HG03460 (cell line): ENCODE results near the gene FAM234B.

Source experiments
- ATAC-seq: cut with Tn5 transposase; IDR thresholded peaks from one replicate; pipeline ENCODE4 v1.9.1; 2021; ENCODE audit not compliant: unreplicated experiment

FAM234B gene

DNA sequence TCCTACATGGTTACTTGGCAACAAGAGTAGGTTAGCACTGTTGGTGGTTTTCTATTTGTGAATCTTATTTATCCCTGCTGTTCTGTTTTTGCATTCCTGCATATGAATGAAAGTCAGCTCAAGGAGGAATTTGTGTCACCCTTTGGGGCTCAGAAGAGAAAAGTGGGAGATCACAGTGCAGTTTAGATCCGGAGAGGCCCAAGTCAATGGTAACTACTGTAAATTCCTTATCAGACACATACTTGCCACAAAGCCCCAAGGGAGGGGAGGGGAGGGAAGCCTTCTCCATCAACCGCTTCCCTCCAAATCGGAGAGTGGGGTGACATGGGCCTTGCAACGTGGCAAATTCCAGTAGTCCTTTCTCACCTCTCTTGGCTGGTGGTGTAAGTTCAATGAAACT is 44.3 kb downstream of the FAM234B start:
- no peak for ATAC-seq

DNA sequence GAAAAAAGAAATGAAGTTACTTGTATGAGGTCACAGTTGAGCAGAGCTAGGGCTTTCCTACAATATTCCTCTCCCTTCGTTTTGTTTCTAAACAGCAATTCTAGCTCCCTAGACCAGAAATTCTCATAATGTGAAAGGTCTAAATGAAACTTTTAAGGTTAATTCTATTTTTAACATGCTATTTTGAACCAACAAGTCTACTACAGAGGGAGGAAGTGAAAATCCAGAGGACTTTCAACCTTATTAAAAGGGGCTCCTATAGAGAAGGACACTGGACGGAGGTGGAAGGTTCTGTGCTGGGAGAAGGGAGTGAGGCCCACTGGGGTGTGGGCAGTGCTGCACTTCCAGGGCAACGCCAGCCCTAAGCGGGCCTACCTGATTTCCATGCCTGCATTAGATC is 45.9 kb downstream of the FAM234B start:
- no peak for ATAC-seq

DNA sequence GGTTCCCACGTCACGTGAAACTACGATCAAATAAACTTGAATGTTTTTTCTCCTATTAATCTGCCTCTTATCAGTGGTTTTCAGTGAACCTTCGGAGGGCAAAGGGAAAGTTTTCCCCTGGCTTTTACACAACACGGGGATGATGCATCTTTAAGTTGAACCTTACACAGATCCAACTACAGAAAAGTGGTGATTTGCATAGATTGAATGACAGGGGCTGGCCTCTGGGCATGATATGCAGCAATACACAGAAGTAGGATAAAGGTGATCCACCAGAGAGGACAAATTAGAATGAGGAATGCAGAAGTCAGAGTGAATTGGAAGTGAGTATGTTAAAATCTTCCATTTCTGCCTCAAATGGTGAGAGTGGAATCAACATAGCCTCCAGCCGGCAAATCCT is 47.7 kb downstream of the FAM234B start:
- ATAC-seq: no peak

DNA sequence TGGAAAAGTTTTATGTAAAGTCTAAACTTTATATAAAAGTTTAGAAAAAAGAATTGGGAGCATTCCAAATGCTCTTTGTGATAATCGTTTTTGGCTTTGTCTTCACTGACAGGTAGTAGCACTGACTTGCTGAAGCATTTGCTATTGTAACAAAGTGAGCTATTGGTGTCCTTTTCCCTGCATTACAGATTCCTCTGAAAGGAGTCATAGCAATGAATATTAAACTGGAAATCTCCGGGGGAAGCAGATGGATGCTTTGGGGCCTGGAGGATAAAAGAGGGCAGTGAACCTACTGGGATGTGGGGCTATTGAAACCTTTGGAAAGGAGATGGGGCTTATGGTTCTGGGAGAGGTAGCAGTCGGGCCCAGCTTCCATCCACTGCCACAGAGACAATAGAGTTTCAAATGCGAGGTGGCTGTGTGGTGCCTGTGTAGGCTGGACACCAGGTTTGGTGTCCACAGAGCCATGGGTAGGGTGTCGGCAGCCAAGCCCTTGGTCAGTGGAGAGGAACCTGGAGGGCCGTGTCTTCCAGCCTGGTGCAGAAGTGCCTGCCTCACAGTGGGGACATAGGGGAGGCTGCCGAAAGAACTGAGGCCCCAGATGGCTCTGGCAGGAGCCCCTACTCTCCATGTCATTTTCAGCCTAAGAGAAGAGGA is 49.1 kb downstream of the FAM234B start:
- ATAC-seq: no peak

DNA sequence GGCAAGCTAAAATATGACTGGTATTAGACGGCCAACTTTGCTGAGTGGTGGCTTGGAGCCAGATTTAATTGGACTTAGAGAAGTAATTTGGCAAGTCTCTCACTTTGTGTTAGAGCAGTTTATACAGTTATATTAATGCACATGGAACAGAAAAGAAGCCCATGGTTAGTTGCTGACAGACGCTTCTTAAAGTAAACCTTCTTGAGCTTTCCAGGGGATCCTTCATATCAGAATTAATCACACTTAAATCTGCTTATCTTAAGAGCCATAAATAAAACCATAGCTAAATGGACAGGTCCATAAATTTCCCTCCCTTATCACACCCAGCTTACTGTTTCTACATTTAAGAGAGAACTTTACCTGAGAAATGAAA is 49.7 kb downstream of the FAM234B start:
- ATAC-seq: no peak

DNA sequence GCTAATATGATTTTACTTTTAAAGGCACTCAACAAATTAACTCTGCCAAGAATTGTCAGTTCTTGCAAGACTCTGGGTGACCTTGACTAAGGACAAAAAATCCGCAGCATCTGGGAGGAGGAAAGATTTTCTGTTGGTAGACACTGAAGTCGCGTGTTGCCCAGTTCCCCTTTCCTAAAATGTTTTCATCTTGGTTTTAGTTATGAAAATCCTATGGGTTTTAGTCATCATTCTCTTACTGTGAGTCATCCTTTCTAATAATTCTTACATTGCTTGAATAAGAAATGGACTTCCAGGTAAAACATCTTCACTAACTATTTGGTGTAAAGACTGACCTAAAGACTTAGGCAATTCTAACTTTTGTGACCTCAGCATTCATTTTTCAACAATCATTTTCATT is 50.2 kb downstream of the FAM234B start:
- no peak for ATAC-seq

DNA sequence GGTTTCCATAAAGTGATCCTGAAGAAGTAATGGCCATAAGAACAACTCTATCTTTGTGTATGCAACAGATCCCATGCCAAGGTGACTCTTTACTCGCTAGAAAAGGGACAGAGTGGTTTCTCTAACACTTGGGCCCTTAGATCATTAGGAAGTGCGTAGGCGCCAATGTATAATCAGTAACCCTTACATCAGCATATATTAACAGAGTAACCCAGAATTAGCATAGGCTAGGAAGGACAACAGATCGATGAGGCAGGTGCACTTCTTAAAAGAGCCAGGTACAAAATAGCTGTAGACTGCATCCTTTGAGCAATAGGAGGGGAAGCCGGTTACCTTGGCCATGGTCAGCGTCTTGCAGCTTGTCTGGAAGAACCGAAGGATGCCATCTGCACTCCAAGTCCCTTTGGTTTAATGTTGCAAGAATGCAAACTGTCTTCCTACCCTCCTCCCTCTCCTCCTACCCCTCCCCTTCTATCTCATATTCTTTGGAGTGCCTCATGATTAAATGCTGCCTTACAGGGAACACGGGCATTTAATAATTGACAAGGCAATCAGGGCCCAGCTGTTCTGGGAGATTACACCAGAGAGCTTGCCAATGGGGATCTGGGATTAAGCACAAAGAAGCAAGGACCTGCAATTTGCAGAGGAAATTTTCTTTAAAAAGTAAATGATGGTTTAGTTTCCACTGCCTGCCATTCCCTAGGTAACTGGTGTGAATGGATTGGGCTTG is 51.2 kb downstream of the FAM234B start:
- no peak for ATAC-seq

DNA sequence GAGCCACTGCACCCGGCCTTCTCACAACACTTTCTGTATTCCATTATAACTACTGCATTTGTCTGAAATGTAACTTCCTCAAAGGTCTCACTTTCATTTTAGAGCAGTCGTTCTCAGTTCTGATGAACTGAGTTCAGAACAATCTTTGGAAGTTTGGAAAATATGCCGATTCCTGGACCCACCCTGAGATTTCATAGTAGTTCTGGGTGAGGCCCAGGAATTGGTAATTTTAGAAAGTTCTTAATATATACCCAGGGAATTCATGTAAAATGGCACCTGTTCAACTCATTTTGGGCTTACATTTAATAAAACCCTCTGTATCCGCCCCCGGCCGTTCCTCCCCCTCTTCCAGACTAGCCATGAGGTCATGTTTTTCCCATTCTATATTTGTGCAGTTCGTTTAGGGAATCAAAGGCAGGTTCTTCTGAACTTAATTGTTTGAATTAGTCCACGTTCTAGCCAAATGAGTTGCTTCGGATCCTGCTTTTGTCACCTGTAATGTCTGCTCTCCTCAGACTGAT is 53.4 kb downstream of the FAM234B start:
- ATAC-seq: no peak

DNA sequence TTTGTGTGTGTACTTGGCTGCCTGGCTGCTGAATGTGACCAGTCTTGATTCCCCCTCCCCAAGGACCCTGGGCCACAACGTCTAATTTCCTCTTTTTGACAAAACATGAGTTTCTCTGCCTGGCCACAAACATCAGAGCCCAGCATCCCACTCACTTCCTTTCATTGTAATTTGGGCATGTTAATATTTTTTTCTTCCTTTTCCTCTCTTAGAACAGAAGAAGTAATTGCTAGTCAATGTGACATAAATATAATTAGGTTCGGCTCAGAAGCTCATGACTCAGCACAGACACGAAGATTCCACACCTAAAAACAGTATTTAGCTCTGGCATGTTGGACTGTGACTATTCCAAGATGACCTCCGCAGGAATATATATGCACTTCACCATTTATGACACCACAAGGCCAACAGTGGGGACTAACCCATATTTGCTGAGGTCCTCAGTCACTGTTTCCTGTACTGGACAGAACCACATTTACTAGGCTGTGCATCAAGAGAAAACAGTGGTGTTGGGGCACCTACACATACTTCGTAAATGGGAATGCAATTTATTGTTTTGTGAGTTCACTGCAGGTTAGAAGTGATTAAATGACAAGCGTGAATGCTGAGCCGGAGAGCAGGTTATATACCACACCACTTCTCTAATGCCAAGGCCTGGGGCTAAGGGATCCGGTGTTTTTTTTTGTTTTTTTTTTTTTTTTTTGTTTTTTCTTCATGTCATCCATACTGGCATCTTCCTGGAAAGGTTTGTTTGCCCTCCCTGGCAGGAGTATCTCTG is 55.1 kb downstream of the FAM234B start:
- ATAC-seq: no peak

DNA sequence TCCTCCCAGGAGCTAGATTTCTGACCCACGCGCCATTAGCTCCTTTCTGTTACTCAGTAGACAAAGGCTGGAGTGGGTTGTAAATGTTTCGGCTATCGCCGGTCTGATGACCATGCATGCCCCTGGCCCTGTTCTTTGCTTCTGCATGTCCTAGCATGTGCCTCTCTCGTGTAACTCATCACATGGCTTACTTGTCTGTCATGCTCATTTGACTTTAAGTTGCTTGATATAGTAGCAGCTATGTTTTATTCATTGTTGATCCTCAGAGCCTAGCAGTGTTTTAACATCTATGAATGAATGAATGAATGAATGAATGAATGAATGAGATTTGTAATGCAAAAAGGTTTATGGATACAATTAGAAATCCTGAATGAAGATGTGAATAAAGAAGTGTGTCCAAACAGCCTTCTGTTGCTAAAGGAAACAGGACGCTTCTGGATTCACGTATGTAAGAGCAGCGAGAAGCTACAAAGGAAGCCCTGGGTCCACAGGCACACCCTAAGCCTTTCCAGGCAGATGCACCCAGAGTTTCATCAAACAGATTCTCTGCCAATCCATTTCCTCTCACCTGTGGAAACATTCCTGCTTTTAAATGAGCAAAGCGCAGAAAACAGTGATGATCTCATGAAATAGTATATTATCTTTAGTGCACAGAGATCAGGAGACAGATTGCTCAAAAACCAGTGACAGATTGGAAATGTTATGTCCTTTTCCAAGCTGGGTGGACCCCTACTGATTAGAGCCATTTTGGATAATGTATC is 55.8 kb downstream of the FAM234B start:
- ATAC-seq: no peak

DNA sequence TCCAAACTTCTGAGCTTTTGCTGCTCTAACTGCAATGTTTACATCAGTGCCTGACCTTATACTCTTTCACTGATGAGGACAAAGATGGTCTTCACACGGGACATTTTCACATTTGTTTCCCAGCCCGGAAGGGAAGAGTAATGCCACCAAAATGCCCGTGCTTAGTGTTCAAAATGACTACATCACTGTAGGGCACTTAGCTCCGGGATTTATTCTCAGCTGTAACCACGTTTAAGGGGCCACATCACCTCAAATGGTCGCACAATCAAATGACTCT is 56.4 kb downstream of the FAM234B start:
- ATAC-seq: no peak

DNA sequence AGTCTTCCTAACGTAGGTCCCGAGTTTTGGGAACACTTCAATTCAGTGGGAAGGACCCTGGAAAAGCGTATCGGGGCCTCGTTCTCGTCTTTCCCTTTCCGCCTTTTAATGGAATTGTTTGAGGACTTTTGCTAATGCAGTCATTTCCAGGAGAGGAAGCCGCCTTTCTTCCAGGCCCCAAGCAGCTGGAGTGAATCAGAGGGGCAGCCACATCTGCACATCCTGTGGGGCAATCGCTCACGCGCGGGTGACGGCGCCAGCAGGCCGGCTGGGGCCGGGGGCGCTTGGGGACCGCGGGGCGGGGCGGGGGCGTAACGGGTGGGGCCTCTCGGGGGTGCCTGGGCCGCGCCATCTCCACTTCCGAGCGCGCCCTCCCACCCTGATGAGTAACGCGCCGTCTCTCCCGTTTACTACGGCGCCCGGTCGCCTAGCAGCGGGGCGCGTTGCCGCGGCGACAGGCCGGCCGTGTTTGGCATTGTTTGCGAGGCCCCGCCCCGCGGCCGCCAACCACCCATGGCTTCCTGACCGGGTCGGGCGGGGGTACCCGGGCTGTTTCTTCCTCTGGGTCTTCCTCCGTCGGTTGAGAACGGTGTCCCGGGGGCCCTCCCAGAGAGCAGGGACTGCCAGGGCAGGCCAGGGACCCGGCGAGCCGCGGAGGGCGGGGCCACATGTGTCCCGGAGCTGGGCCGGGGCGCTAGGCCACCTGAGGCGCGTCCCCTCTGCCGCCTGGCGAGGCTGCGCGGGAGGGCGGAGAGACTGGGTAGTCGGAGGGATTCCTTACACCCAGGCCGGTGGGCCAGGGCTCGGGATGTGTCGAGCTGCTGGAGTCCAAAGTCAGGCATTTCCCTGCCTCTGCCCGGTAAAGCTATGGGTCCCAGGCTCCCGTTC is 56.9 kb downstream of the FAM234B start:
- peak; percentile 72 for ATAC-seq

DNA sequence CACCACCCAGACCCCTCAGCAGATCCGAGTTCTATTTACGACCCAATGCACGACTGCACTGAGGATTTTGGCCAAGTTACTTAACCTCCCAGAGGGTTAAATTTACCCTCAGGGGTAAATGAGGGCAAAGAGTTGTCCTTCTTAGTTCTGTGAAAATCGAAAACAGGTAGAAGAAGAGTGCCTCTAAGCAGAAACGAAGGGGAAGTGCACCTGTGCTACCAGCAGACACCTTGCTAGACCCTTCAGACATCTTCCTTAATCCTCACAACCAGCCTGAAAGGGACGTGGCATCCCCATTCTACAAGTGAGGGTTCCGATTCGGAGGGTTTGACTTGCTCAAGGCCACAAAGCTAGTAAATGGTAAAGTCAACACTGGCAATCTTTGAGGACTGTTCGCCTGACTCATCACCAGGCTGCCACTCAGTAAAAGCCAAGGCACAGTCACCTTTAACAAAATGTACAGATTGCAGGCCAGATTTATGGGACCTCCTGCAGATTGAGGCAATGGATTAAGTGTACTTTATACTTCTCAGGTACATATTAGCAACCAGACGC is 57.7 kb downstream of the FAM234B start:
- ATAC-seq: no peak

DNA sequence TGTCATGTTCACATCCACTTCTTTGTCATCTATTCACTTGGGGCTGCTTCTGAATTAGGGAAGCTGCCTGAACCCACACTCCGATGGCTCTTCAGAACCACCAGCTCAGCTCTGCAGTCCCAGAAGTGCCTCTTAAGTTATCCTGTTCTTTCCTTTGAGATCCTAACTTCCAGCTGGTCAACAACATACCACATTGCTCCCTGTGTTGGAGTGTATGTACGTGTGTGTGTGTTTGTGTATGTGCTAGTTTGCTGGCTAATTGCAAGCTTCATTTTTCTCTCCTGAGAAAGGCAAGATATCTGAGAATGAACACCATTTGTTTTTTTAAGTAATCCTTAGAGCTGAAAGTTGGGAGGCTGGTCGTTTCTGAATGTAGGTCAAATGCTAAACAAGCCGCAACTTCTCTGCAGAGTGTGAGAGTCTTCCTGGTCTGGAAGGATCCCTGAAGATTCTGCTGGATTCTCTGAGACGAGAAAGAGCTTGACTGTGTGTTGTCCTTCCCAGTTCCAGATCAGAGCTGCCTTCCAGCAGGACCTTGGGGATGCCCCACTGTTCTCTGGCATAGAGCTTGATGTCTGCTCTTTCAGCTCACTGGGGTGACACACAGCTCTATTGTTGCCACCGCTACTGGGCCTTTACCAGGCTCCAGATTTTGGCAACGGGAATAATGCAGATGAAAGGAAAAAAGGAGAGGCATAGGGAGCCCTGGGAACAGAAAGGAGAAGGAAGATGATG is 58.4 kb downstream of the FAM234B start:
- ATAC-seq: no peak

DNA sequence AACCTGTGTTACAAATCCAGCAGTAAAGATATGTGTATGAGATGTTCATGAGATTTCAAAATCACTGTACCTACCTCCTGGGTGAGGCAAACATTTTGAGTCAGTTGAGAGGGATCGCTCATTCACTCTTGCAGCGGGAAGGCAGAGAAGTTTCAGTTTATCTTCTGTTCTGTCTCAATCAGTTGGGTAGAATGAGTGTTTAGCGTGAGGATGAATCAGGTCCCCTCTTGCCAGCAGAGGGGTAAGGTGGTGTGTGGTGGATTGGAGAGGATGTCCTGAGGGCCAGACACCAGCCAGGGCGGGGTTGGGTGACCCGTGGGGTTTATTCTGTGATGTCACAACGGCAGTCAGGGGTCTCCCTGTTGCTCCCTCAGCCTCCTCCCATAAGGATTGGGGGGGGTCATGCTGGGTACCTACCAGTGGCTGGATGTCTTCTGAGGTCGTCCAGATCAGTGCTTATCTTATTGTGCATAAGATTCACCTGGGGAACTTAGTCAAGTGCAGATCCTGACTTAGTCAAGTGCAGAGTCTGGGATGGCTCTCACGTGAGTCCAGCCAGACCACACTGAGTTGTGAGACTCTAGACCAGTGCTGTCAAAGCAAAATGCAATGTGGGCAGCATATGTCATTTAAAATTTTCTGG is 59.3 kb downstream of the FAM234B start, which contains the start of gene GSG1:
GSG1 (minus strand) TSS at position 277 of the 643 bp plus-strand sequence; CDS start at position 122, 155 bp downstream.
- ATAC-seq: no peak

DNA sequence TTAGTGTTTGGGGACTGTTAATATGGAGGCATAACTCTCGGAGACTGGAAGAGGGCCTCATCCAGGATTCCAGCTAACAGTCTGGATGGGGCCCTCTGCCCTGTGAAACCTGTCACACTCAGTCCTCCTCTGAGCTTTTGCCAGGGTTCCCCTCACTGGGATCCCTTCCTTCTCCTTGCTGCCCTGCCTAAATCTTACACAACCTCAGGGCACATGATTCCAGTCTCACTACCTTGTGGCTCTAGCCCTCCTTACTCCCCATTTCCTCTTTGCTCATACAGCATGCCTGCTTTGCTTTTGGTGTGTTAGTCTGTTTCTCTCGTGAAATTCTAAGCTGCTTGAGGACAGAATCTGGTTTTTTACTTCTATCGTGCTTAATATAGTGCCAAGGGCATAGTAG is 60.2 kb downstream of the FAM234B start:
- no peak for ATAC-seq

DNA sequence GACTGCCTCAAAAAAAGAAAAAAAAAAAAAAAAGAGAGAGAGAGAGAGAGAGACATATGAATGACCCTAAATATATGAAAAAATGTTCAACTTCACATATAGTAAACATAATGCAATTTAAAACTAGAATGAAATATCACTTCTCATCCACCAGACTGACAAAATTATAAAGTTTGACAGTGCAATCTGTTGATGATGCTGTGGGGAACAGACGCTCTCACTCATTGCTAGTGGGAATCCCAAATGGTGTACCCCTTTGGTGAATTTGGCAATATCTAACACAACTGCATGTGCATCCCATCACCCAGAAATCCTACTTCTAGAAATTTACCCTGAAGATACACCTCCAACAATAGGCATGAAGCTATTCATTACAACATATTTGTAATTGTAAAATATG is 61.6 kb downstream of the FAM234B start:
- ATAC-seq: no peak

DNA sequence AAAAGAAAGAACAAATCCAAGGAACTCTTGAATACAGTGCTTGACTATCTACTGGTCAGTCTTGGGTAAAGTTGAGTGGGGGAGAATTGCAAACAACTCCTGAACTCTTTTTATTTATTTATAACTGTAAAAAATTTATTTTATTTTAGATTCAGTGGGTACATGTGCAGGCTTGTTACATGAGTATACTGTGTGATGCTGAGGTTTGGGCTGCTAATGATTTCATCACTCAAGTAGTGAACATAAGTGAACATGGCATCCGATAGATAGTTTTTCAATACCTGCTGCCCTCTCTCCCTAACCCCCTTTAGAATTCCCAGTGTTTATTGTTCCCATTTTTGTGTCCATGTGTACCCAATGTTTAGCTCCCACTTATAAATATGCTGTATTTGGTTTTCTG is 62.5 kb downstream of the FAM234B start:
- ATAC-seq: no peak

DNA sequence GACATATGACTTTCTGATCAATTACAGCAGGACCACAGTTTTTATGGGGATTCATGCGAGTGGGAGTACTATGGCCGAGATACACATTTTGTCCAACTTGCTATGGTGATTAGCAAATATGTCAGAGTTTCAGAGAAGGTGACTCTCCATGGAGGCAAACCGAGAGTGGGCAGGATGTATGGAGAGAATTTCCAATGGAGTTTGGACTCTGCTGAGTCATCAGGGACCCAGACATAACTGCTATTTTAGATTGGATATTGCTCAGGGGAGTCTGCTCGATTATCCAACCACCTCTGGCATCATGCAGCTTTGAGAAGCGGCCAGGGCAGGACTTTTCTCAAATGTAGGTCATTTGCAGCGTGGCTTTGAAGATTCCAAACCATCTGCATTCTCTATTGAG is 68.8 kb downstream of the FAM234B start:
- no peak for ATAC-seq
